ENCODE results near the gene KRT15. TPM values are rescaled to one million over a fixed set of nuclear protein-coding genes. Genes with fewer than 3 reads are reported as not detected.
"Not testable (repeated sequence)": the region's sequence is repeated elsewhere in the genome, so short reads cannot be mapped to it uniquely, and the experiment has no call there.

Gene KRT15
- total RNA-seq, 6 experiments from 2014 or later: not detected

DNA sequence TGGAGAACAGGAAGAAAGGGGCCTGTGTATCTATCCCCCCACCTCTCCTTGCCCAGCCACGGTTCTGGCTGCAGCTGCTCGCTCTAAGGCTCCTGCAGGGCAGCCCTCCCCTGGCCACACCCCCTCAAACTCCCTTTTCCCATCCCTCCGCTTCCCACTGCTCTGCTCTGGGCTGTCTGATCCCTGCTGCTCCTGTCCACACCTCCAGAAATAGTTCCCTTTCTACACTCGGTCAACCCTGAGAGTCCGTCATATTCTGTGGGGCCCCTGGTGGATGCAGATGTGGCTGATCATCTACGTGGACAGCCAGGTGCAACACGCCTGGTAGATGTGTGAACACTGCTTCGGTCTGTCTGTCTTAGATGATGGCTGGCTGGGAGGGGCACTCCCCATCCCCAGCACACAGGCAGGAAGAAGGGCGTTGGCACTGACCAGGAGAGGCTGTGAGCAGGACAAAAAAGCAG lies 28.7 kb upstream of the KRT15 start:
- no peak for TF ChIP-seq POLR2A (IDR thresholded peaks at IDR 0.05)
- TF ChIP-seq, protein P1, sequence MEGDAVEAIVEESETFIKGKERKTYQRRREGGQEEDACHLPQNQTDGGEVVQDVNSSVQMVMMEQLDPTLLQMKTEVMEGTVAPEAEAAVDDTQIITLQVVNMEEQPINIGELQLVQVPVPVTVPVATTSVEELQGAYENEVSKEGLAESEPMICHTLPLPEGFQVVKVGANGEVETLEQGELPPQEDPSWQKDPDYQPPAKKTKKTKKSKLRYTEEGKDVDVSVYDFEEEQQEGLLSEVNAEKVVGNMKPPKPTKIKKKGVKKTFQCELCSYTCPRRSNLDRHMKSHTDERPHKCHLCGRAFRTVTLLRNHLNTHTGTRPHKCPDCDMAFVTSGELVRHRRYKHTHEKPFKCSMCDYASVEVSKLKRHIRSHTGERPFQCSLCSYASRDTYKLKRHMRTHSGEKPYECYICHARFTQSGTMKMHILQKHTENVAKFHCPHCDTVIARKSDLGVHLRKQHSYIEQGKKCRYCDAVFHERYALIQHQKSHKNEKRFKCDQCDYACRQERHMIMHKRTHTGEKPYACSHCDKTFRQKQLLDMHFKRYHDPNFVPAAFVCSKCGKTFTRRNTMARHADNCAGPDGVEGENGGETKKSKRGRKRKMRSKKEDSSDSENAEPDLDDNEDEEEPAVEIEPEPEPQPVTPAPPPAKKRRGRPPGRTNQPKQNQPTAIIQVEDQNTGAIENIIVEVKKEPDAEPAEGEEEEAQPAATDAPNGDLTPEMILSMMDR (IDR thresholded peaks at IDR 0.05): no peak
- H3K27me3 ChIP-seq: peaks cover 0 to 8% of the 10 kb centered on the region in 2 donors
- no peaks in the 10 kb centered on the region for H3K36me3 ChIP-seq
- 67% methylated on average over 4 of the region's 9 CpGs for WGBS (ENCODE audit: insufficient coverage, low coverage, low lambda C conversion rate, missing lambda C conversion rate)
- no peak overlapping the region for H3K4me3 ChIP-seq
- intact Hi-C loops (cut with DNase I): no loop called here
- no peak overlapping the region for H3K27ac ChIP-seq
- no peaks in the 10 kb centered on the region for H3K9me3 ChIP-seq
- ATAC-seq (no peak), DNase-seq (no peak)
- peaks cover 0 to 7% (median 2%) of the 10 kb centered on the region in 4 donors for H3K4me1 ChIP-seq

DNA sequence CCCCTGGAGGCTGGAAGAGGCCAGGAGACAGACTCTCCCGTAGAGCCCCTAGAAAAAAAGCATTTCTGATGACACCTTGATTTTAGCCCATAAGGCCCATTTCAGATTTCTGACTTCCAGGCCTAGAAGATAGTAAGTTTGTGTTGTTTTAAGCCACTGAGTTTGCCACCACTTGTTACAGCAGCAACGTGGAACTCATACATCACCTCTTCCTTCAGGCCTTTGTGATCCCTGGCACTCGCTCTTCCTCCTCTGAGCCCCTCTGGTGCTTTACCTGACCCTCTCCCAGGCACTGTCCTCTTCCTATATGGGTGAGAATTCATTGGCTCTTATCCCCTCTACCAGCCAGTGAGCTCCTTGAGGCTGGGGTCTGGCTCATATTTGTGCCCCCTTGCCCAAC lies 28.1 kb upstream of the KRT15 start:
- peaks cover 0 to 7% (median 2%) of the 10 kb centered on the region in 4 donors for H3K4me1 ChIP-seq
- no peak overlapping the region for H3K4me3 ChIP-seq
- peaks cover 0 to 8% of the 10 kb centered on the region in 2 donors for H3K27me3 ChIP-seq
- H3K27ac ChIP-seq: no peak overlapping the region
- WGBS (ENCODE audit: insufficient coverage, low coverage, low lambda C conversion rate, missing lambda C conversion rate): 71% methylated on average over 1 of the region's 3 CpGs
- ATAC-seq: no peak
- no peak for DNase-seq
- H3K36me3 ChIP-seq: no peaks in the 10 kb centered on the region
- no peaks in the 10 kb centered on the region for H3K9me3 ChIP-seq
- TF ChIP-seq POLR2A (IDR thresholded peaks at IDR 0.05): no peak
- TF ChIP-seq, protein P1 (IDR thresholded peaks at IDR 0.05): no peak
- intact Hi-C loops (cut with DNase I): no loop called here

DNA sequence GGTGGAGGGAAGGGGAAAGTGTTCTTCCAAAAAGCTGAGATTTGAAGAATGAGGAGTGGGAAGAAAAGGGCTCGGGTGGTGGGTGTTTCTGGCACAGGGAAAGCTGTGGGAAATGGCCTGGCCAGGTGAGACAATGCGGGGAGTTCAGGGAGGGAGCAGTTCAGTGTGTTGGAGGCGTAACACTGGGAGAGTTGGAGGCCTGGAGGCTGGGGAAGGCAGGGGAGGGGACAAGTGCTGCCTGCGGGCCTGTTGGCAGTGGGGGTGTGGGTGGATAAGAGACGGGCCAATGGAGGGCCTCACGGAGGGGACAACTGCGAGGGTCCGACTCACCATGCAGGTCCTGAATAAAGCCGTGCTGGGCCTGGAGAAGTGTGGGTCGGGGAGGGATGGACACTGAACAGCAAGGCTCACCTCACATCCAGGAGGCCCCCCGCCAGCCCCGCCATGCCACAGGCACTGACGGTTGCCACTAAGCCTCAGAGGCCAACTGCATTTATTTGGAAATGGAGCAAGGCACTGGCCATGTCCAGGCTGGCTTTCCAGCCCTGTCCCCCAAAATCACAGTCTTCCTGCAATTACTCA lies 27.2 kb upstream of the KRT15 start:
- intact Hi-C loops (cut with DNase I): no loop called here
- peaks cover 0 to 7% (median 2%) of the 10 kb centered on the region in 4 donors for H3K4me1 ChIP-seq
- TF ChIP-seq, protein P1 (IDR thresholded peaks at IDR 0.05): no peak
- no peak for TF ChIP-seq POLR2A (IDR thresholded peaks at IDR 0.05)
- ATAC-seq (no peak), DNase-seq (no peak)
- H3K27ac ChIP-seq: no peak overlapping the region
- H3K36me3 ChIP-seq: no peaks in the 10 kb centered on the region
- H3K9me3 ChIP-seq: no peaks in the 10 kb centered on the region
- 25% methylated on average over 2 of the region's 13 CpGs for WGBS (ENCODE audit: insufficient coverage, low coverage, low lambda C conversion rate, missing lambda C conversion rate)
- H3K4me3 ChIP-seq: no peak overlapping the region
- peaks cover 0 to 8% of the 10 kb centered on the region in 2 donors for H3K27me3 ChIP-seq

DNA sequence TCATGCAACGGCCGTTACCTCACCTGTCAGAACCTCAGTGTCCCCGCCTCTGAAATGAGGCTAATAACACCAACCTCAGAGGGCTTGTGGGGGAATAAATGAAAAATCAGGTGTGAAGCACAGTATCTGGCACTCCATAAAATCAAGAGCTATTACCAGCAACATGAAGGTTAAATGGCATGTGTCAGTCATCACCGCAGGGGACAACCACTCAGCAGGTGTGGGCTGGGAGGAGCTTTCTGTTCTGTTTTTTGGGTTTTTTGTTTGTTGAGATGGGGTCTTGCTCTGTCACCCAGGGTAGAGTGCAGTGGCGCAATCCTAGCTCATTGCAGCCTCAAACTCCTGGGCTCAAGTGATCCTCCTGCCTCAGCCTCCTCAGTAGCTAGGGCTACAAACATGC lies 26.2 kb upstream of the KRT15 start:
- Histone ChIP-seq H3K36me3 (no peaks in the 10 kb centered on the region), H3K27ac (no peak overlapping the region), H3K4me1 (peaks cover 0 to 7% (median 2%) of the 10 kb centered on the region in 4 donors), H3K9me3 (no peaks in the 10 kb centered on the region), H3K4me3 (no peak overlapping the region), H3K27me3 (peaks cover 0 to 8% of the 10 kb centered on the region in 2 donors)
- intact Hi-C loops (cut with DNase I): no loop called here
- no peak for TF ChIP-seq POLR2A (IDR thresholded peaks at IDR 0.05)
- 83% methylated on average over 5 of the region's 5 CpGs for WGBS (ENCODE audit: insufficient coverage, low coverage, low lambda C conversion rate, missing lambda C conversion rate)
- no peak for DNase-seq
- ATAC-seq: no peak

DNA sequence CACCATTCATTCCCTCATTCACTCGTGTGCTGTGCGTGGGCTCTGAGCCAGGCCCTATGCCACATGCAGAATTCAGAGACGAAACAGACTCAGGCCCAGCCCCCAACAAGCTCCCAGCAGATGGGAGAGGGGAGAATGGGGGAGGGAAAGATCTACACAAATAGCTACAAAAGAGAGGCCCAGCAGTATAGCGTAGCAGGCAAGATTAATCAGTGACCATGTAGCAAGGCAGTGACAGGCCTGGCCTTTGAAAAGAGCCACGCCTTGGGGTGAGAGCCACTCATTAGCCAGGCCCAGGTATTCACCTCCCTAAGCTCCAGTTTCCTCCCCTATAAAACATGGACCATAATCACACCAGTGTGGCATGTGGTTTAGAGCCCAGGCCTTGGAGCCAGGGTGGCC lies 25.8 kb upstream of the KRT15 start:
- H3K9me3 ChIP-seq: no peaks in the 10 kb centered on the region
- intact Hi-C loops (cut with DNase I): no loop called here
- 40% methylated on average over 1 of the region's 5 CpGs for WGBS (ENCODE audit: insufficient coverage, low coverage, low lambda C conversion rate, missing lambda C conversion rate)
- TF ChIP-seq POLR2A (IDR thresholded peaks at IDR 0.05): no peak
- no peaks in the 10 kb centered on the region for H3K36me3 ChIP-seq
- DNase-seq (no peak), ATAC-seq (no peak)
- peaks cover 0 to 8% of the 10 kb centered on the region in 2 donors for H3K27me3 ChIP-seq
- H3K4me1 ChIP-seq: peaks cover 0 to 7% (median 2%) of the 10 kb centered on the region in 4 donors
- no peak overlapping the region for H3K27ac ChIP-seq
- no peak overlapping the region for H3K4me3 ChIP-seq

DNA sequence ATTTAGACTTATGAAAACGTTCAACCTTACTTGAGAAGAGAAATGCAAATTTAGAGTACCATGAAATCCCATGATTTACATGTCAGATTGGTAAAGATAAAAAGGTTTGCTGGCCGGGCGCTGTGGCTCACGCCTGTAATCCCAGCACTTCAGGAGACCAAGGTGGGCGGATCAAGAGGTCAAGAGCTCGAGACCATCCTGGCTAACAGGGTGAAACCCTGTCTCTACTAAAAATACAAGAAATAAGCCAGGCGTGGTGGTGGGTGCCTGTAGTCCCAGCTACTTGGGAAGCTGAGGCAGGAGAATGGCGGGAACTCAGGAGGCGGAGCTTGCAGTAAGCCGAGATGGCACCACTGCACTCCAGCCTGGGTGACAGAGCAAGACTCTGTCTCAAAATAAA lies 24.1 kb upstream of the KRT15 start:
- H3K27me3 ChIP-seq; H3K36me3 ChIP-seq; H3K4me3 ChIP-seq; H3K27ac ChIP-seq; intact Hi-C loops (cut with DNase I); H3K9me3 ChIP-seq; H3K4me1 ChIP-seq; DNase-seq; ATAC-seq: not testable (repeated sequence)
- 72% methylated on average over 10 of the region's 10 CpGs for WGBS (ENCODE audit: insufficient coverage, low coverage, low lambda C conversion rate, missing lambda C conversion rate)

Measured in right lobe of liver (tissue), 6 donors.